Neural cell (in vitro differentiated cells): ENCODE measurements around the gene KIF5C.

Experiments
- CTCF ChIP-seq: fragments of 450-650 bp; IDR thresholded peaks from 2 replicates; pipeline ENCODE4 v1.5.1; 2014; ENCODE audit warnings: antibody characterized with exemption, mild to moderate bottlenecking, moderate library complexity; ENCODE audit not compliant: poor library complexity, severe bottlenecking
- EP300 ChIP-seq: fragments of 450-650 bp; conservative IDR thresholded peaks from 2 replicates; pipeline ENCODE4 v1.6.1; 2014; ENCODE audit warnings: antibody characterized with exemption, mild to moderate bottlenecking, moderate library complexity; ENCODE audit not compliant: poor library complexity, severe bottlenecking
- POLR2AphosphoS5 ChIP-seq: IDR thresholded peaks from 2 replicates; pipeline ENCODE4 v1.6.1; 2012
- REST ChIP-seq: IDR thresholded peaks from 2 replicates; pipeline ENCODE4 v1.6.1; 2012; ENCODE audit warnings: borderline replicate concordance

GRCh38 chr2:148893906-148894305, 18.9 kb downstream of the KIF5C start:
- TF ChIP-seq CTCF (no peak), REST (no peak), POLR2AphosphoS5 (no peak), EP300 (no peak)
